Trophoblast cell (in vitro differentiated cells and primary cell): ENCODE data around the gene TBX6.

Experiments used
- DNase-seq, 2 donors: peaks; one replicate each; pipeline ENCODE4 v3.0.0-alpha.2; 2016
- H2AFZ ChIP-seq: 2 replicates; pipeline ENCODE4 v1.6.1; 2013; ENCODE audit warnings: low read length, moderate library complexity, mild to moderate bottlenecking; ENCODE audit not compliant: insufficient read depth, poor library complexity
- H2AK5ac ChIP-seq: 2 replicates; pipeline ENCODE4 v1.6.1; 2013; ENCODE audit warnings: mild to moderate bottlenecking, low read length
- H2BK120ac ChIP-seq: 2 replicates; pipeline ENCODE4 v1.6.1; 2013; ENCODE audit warnings: low read length, mild to moderate bottlenecking, moderate library complexity; ENCODE audit not compliant: insufficient read depth, poor library complexity
- H2BK12ac ChIP-seq: 2 replicates; pipeline ENCODE4 v1.6.1; 2013; ENCODE audit warnings: mild to moderate bottlenecking, low read length, moderate library complexity
- H2BK5ac ChIP-seq: 2 replicates; pipeline ENCODE4 v1.6.1; 2013; ENCODE audit warnings: low read length, low read depth, moderate library complexity, mild to moderate bottlenecking; ENCODE audit not compliant: poor library complexity
- H3K14ac ChIP-seq: 2 replicates; pipeline ENCODE4 v1.6.1; 2013; ENCODE audit warnings: mild to moderate bottlenecking, low read length
- H3K18ac ChIP-seq: 2 replicates; pipeline ENCODE4 v1.6.1; 2013; ENCODE audit warnings: mild to moderate bottlenecking, low read length
- H3K23ac ChIP-seq: 2 replicates; pipeline ENCODE4 v1.6.1; 2013; ENCODE audit warnings: low read length
- H3K27ac ChIP-seq: 2 replicates; pipeline ENCODE4 v1.5.1; 2013; ENCODE audit warnings: low read depth, mild to moderate bottlenecking, inconsistent platforms, low read length, moderate library complexity
- H3K27me3 ChIP-seq: 2 replicates; pipeline ENCODE4 v1.6.1; 2013; ENCODE audit warnings: inconsistent platforms, mild to moderate bottlenecking, low read length, moderate library complexity; ENCODE audit not compliant: insufficient read depth
- H3K36me3 ChIP-seq, 2 experiments: 1 replicate in 1 of 2; 2 replicates in 1 of 2; pipeline ENCODE4 v1.6.1; 2013; ENCODE audit warnings: low read length in 2 of 2, mild to moderate bottlenecking in 2 of 2, moderate library complexity in 1 of 2; ENCODE audit not compliant: insufficient read depth in 2 of 2, control insufficient read depth in 1 of 2
- H3K4ac ChIP-seq: 2 replicates; pipeline ENCODE4 v1.6.1; 2013; ENCODE audit warnings: low read depth, mild to moderate bottlenecking, low read length, moderate library complexity
- H3K4me1 ChIP-seq, 2 experiments: 1 replicate in 1 of 2; 2 replicates in 1 of 2; pipeline ENCODE4 v1.6.1; 2013; ENCODE audit warnings: low read length in 2 of 2, mild to moderate bottlenecking in 2 of 2, moderate library complexity in 1 of 2; ENCODE audit not compliant: insufficient read depth in 2 of 2, control insufficient read depth in 1 of 2
- H3K4me2 ChIP-seq: 2 replicates; pipeline ENCODE4 v1.6.1; 2013; ENCODE audit warnings: inconsistent platforms, mild to moderate bottlenecking, low read length, moderate library complexity
- H3K4me3 ChIP-seq: 2 replicates; pipeline ENCODE4 v1.5.1; 2013; ENCODE audit warnings: mild to moderate bottlenecking, low read depth, low read length, inconsistent platforms
- H3K79me1 ChIP-seq: one replicate; pipeline ENCODE4 v1.6.1; 2013; ENCODE audit warnings: low read length
- H3K79me2 ChIP-seq: 2 replicates; pipeline ENCODE4 v1.6.1; 2013; ENCODE audit warnings: low read length, mild to moderate bottlenecking; ENCODE audit not compliant: control insufficient read depth, insufficient read depth, poor library complexity
- H3K9ac ChIP-seq: 2 replicates; pipeline ENCODE4 v1.6.1; 2013; ENCODE audit warnings: mild to moderate bottlenecking, low read length
- H3K9me3 ChIP-seq: 2 replicates; pipeline ENCODE4 v1.6.1; 2013; ENCODE audit warnings: low read depth, mild to moderate bottlenecking, control low read depth, inconsistent platforms, low read length; ENCODE audit not compliant: insufficient read depth
- H4K12ac ChIP-seq: 2 replicates; pipeline ENCODE4 v1.6.1; 2013; ENCODE audit warnings: low read depth, mild to moderate bottlenecking, low read length, moderate library complexity
- H4K8ac ChIP-seq: 2 replicates; pipeline ENCODE4 v1.6.1; 2013; ENCODE audit warnings: low read depth, mild to moderate bottlenecking, low read length, moderate library complexity
- H4K91ac ChIP-seq: one replicate; pipeline ENCODE4 v1.6.1; 2013; ENCODE audit warnings: low read depth, mild to moderate bottlenecking, low read length, moderate library complexity
- WGBS: extraction: QIAGEN DNeasy Blood & Tissue Kit; methylation state at CpG from one replicate; pipeline ENCODE4 v1.1.7; 2013; ENCODE audit warnings: missing lambda C conversion rate; ENCODE audit not compliant: insufficient read length, insufficient coverage; ENCODE audit errors: extremely low coverage; 5-methylcytosine and 5-hydroxymethylcytosine counted together

Gene TBX6

DNA sequence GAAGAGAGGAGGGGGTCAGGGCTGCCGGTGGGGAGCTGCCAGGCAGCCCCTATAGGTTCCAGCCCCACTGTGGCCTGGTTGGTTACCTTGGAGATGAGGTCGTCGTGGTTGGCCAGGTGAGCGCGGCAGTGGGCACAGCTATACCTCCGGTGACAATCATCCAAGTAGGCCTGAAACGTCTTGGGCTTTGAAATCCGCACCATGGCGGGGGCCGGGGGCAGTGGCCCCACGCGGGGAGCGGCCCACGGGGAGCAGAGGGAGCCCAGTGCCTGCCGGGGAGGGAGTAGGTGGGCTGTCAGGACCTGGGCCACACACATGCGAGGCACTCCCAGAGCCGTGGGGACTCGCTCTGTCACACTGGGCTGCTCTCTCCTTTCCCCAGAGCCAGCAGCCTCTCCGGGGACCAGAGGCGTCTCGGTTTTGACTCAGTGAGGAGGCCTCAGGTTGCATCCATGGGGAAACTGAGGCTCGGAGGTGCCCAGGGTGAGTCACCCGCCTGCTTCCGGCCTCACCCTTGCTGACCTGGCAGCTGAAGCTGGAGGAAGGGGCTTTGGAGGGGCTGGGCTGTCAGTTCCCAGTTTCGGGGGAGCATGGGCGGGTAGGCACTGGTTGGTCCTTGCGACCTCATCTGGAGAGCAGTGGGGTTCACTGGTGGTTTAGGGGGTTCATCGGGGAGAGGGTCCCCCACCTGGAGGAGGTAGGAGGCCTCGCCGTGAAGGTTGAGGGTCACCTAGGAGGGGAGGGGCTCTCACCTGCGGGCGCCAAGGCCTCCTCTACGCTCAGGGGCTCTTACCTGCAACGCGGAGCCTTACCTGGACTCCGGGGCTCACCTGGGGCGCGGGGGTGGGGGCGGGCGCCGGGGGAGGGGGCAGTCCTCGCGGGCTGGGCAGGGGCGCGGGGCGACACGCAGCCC lies 3.7 kb upstream of the TBX6 start:
- Histone ChIP-seq H2BK120ac (peak overlapping the region; percentile 68), H2BK12ac (peak overlapping the region; percentile 73), H3K4me2 (peak overlapping the region; percentile 71), H4K12ac (peak overlapping the region; percentile 79), H3K23ac (no peak overlapping the region), H2AFZ (peak overlapping the region; percentile 43), H2BK5ac (peak overlapping the region; percentile 36), H3K14ac (peak overlapping the region; percentile 88), H2AK5ac (peak overlapping the region; percentile 96), H3K4ac (peak overlapping the region; percentile 30), H3K18ac (peak overlapping the region; percentile 97), H4K91ac (peak overlapping the region; percentile 88), H3K79me2 (peaks cover 12% of the 10 kb centered on the region), H4K8ac (peak overlapping the region; percentile 77), H3K27ac (peak overlapping the region; percentile 40), H3K4me3 (peak overlapping the region; percentile 72), H3K36me3 (peaks cover 2 to 7% of the 10 kb centered on the region in 2 experiments), H3K9ac (peak overlapping the region; percentile 31), H3K79me1 (peaks cover 29% of the 10 kb centered on the region), H3K27me3 (no peaks in the 10 kb centered on the region), H3K4me1 (peaks cover 29 to 36% of the 10 kb centered on the region in 2 experiments), H3K9me3 (peaks cover 13% of the 10 kb centered on the region)
- peak in 1 of 2 donors; percentile 29 for DNase-seq
- no CpG with 5 or more reads among the region's 47 CpGs for WGBS

DNA sequence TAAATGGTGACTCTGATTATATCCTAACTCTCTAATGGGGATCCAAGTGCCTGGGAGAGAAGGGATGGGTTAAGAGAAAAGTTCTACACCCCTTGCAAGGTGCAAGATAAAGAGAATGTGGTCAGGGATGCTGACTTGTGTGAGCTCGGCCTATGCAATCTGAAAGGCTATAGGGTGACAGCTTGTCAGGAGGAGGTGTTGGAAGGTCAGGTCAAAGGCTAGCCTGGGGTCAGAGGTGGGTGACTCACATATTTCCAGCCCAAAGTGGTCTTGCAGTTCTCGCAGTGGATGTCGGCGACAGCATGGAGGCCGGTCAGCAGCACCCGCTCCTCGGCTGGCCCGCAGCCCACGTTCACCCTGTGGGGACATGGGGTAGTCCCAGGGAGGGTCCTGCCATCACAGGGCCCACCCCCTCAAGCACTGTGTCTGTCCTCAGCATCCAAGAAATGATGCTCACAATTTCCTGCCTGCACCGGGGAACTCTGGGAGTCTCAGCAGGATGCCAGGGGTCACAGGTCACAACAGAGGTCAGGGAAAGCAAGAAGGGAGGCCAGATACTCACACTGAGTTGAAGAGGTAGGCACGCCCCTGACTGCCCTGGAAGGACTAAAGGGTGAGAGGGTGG lies 2.9 kb upstream of the TBX6 start:
- WGBS, result no CpG with 5 or more reads among the region's 11 CpGs
- H3K4ac ChIP-seq, result no peak overlapping the region
- peaks cover 13% of the 10 kb centered on the region for H3K9me3 ChIP-seq
- no peak overlapping the region for H4K91ac ChIP-seq
- H3K27ac ChIP-seq, result no peak overlapping the region
- H3K79me1 ChIP-seq, result peaks cover 33% of the 10 kb centered on the region
- peak overlapping the region; percentile 96 for H2AK5ac ChIP-seq
- peaks cover 12% of the 10 kb centered on the region for H3K79me2 ChIP-seq
- H2BK5ac ChIP-seq, result no peak overlapping the region
- no peak overlapping the region for H2AFZ ChIP-seq
- no peak overlapping the region for H4K8ac ChIP-seq
- H3K18ac ChIP-seq, result no peak overlapping the region
- no peak overlapping the region for H2BK12ac ChIP-seq
- H3K4me1 ChIP-seq, result peaks cover 34 to 41% of the 10 kb centered on the region in 2 experiments
- no peak overlapping the region for H3K9ac ChIP-seq
- H3K4me3 ChIP-seq, result no peak overlapping the region
- H3K23ac ChIP-seq, result no peak overlapping the region
- no peak overlapping the region for H3K14ac ChIP-seq
- H3K4me2 ChIP-seq, result no peak overlapping the region
- no peak for DNase-seq
- no peak overlapping the region for H4K12ac ChIP-seq
- no peak overlapping the region for H2BK120ac ChIP-seq
- H3K27me3 ChIP-seq, result no peaks in the 10 kb centered on the region
- H3K36me3 ChIP-seq, result peaks cover 2 to 7% of the 10 kb centered on the region in 2 experiments

DNA sequence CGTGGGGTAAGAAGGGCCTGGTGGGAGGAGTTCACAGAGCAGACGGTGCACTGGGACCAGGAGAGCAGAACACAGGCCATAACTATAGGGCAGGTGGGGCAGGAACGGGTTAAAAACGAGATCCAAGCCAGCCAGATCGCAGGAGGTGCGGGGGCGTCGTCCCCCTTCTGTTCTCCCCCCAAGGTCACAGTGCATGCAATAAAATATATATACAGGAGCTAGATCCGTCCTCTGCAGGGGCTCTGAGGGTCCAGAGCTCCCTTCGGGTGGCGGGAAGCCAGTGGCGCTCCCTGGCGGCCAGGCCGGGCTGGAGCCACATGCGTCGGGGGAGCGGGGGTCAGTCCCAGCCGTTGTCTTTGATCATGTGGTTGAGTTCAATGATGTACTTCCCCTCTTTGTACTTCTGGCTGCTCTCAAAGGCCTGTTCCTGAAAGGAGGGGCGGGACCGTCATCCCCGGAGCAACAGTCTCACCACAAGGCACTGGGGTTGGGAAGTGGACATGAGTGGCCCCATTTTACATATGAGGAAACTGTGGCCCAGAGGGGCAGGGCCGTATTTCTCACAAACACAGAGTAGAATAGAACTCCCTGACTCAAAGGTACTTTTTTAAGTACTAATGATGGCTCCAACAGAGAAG lies 768 bp upstream of the TBX6 start:
- Histone ChIP-seq H4K12ac (peak overlapping the region; percentile 82), H4K8ac (peak overlapping the region; percentile 88), H3K79me1 (peaks cover 33% of the 10 kb centered on the region), H3K18ac (peak overlapping the region; percentile 72), H2BK5ac (peak overlapping the region; percentile 52), H2AK5ac (peak overlapping the region; percentile 81), H3K27me3 (no peaks in the 10 kb centered on the region), H3K9ac (peak overlapping the region; percentile 73), H3K23ac (no peak overlapping the region), H2BK120ac (peak overlapping the region; percentile 58), H3K36me3 (peaks cover 2 to 7% of the 10 kb centered on the region in 2 experiments), H3K4ac (peak overlapping the region; percentile 6), H3K4me3 (peak overlapping the region; percentile 66), H3K9me3 (peaks cover 12% of the 10 kb centered on the region), H2AFZ (peak overlapping the region; percentile 83), H3K79me2 (peaks cover 12% of the 10 kb centered on the region), H4K91ac (peak overlapping the region; percentile 80), H3K14ac (peak overlapping the region; percentile 78), H3K4me2 (peak overlapping the region; percentile 97), H3K27ac (peak overlapping the region; percentile 49), H3K4me1 (peaks cover 34 to 44% of the 10 kb centered on the region in 2 experiments), H2BK12ac (peak overlapping the region; percentile 28)
- WGBS, result no CpG with 5 or more reads among the region's 22 CpGs
- DNase-seq, result peak; percentile 54 to 62
